Tibial nerve (tissue), 4 donors: ENCODE data around the gene RNF126. TPM values are rescaled to one million over a fixed set of nuclear protein-coding genes. Genes with fewer than 3 reads are reported as not detected.

Experiments
- DNase-seq, 2 donors: peaks; one replicate each; pipeline ENCODE4 v3.0.0-alpha.2; 2019; ENCODE audit warnings: low spot score in 2 of 2
- H3K27ac ChIP-seq, 4 donors: fragments of 200-600 bp; sonication (generic) in 3 of 4; one replicate each; pipeline ENCODE4 v1.5.1; 2017 to 2019; ENCODE audit warnings: mild to moderate bottlenecking in 1 of 4
- H3K27me3 ChIP-seq, 2 donors: fragments of 200-600 bp; sonication (generic) in 1 of 2; one replicate each; pipeline versions ENCODE4 v1.5.1 to v1.6.0; 2017 to 2019
- H3K36me3 ChIP-seq, 3 donors: fragments of 200-600 bp; sonication (generic); one replicate each; pipeline ENCODE4 v1.5.1; 2018 to 2019
- H3K4me1 ChIP-seq, 4 donors: fragments of 200-600 bp; sonication (generic) in 3 of 4; one replicate each; pipeline ENCODE4 v1.5.1; 2017 to 2019
- H3K4me3 ChIP-seq, 4 donors: fragments of 200-600 bp; sonication (generic) in 3 of 4; one replicate each; pipeline ENCODE4 v1.5.1; 2017 to 2019; ENCODE audit warnings: mild to moderate bottlenecking in 1 of 4, moderate library complexity in 1 of 4
- H3K9me3 ChIP-seq, 4 donors: fragments of 200-600 bp; sonication (generic) in 3 of 4; one replicate each; pipeline ENCODE4 v1.5.1; 2017 to 2019
- CTCF ChIP-seq, 5 experiments: fragments of 200-600 bp in 3 of 5; fragments of 450-650 bp in 2 of 5; sonication (generic) in 3 of 5; IDR thresholded peaks; one replicate each; pipeline ENCODE4 v1.5.1; 2016 to 2019; ENCODE audit warnings: antibody characterized with exemption in 5 of 5, mild to moderate bottlenecking in 3 of 5, moderate library complexity in 2 of 5
- EP300 ChIP-seq, 2 donors: sonication (generic); formaldehyde crosslinking; IDR thresholded peaks; one replicate each; pipeline ENCODE4 v1.6.1; 2017; ENCODE audit warnings: antibody characterized with exemption in 2 of 2, mild to moderate bottlenecking in 1 of 2
- POLR2A ChIP-seq, 2 donors: fragments of 450-650 bp; IDR thresholded peaks; one replicate each; pipeline ENCODE4 v1.6.1; 2017; ENCODE audit warnings: antibody characterized with exemption in 2 of 2, mild to moderate bottlenecking in 2 of 2, moderate library complexity in 2 of 2
- WGBS, 2 donors: methylation state at CpG; one replicate each; pipeline ENCODE4 v1.1.5; 2018; 5-methylcytosine and 5-hydroxymethylcytosine counted together
- total RNA-seq, 4 donors: library from RNA; depleted of rRNA; stranded (reverse); fragments of >200 nt; gene quantifications; one replicate each; pipeline ENCODE4 v1.1.0, GENCODE V29; 2016

RNF126 gene
- total RNA-seq, 4 donors from 2014 or later: 38.0 to 90.9 (median 55.3) TPM

DNA sequence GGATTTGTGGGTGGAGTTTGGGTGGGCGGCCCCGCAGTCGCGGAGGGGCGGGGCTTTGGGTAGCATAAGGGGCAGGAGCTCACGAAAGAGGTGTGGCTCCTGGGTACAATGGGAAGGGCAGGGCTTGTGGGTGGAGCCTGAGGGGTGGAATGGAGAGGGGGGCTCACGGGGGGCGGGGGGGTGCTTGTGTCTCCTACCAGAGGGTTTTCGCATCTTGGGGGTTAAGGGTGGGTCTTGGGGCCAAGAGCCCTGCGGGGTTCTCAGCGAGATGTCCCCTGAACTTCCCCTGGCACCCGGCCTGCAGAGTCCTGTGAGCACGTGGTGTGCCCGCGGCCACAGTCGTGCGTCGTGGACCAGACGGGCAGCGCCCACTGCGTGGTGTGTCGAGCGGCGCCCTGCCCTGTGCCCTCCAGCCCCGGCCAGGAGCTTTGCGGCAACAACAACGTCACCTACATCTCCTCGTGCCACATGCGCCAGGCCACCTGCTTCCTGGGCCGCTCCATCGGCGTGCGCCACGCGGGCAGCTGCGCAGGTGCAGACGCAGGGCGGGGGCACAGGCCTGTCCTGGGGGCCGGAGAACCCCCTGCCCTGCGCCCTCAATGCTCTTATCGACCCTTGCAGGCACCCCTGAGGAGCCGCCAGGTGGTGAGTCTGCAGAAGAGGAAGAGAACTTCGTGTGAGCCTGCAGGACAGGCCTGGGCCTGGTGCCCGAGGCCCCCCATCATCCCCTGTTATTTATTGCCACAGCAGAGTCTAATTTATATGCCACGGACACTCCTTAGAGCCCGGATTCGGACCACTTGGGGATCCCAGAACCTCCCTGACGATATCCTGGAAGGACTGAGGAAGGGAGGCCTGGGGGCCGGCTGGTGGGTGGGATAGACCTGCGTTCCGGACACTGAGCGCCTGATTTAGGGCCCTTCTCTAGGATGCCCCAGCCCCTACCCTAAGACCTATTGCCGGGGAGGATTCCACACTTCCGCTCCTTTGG, 18.3 kb upstream of the RNF126 start:
- Histone ChIP-seq H3K27ac (peak overlapping the region; percentile 94 to 99 (median 98)), H3K4me1 (peaks cover 0 to 48% (median 21%) of the 10 kb centered on the region in 4 donors), H3K4me3 (peak overlapping the region in 3 of 4 donors; percentile 20 to 90 (median 68)), H3K36me3 (peaks cover 0 to 20% (median 0%) of the 10 kb centered on the region in 3 donors), H3K27me3 (no peaks in the 10 kb centered on the region), H3K9me3 (no peaks in the 10 kb centered on the region)
- WGBS, 2 donors: 70 to 74% methylated on average over 35 to 46 of the region's 54 CpGs
- no peak for TF ChIP-seq CTCF (IDR thresholded peaks at IDR 0.05)
- no peak for TF ChIP-seq POLR2A (IDR thresholded peaks at IDR 0.05)
- no peak for TF ChIP-seq EP300 (IDR thresholded peaks at IDR 0.05)
- DNase-seq: peak in 1 of 2 donors; percentile 91

- Histone ChIP-seq H3K4me1 (peaks cover 0 to 50% (median 27%) of the 10 kb centered on the region in 4 donors), H3K27me3 (no peaks in the 10 kb centered on the region), H3K36me3 (peaks cover 0 to 20% (median 0%) of the 10 kb centered on the region in 3 donors), H3K27ac (peak overlapping the region; percentile 94 to 99 (median 99)), H3K9me3 (no peaks in the 10 kb centered on the region), H3K4me3 (peak overlapping the region; percentile 60 to 90 (median 74))
- peak; percentile 87 to 95 for TF ChIP-seq POLR2A (IDR thresholded peaks at IDR 0.05)
- peak; percentile 66 to 80 for TF ChIP-seq EP300 (IDR thresholded peaks at IDR 0.05)
- TF ChIP-seq CTCF (IDR thresholded peaks at IDR 0.05): peak; percentile 47 to 86 (median 71)
- WGBS, 2 donors: 0% methylated on average over 14 to 16 of the region's 70 CpGs
- peak; percentile 99 to 100 for DNase-seq
These were observed 17.4 kb upstream of the RNF126 start for GRCh38 chr19:680287-681028.

- Histone ChIP-seq H3K4me3 (peak overlapping the region; percentile 60 to 90 (median 74)), H3K27me3 (no peaks in the 10 kb centered on the region), H3K4me1 (peaks cover 0 to 53% (median 35%) of the 10 kb centered on the region in 4 donors), H3K36me3 (peaks cover 0 to 20% (median 0%) of the 10 kb centered on the region in 3 donors), H3K27ac (peak overlapping the region; percentile 94 to 99 (median 99)), H3K9me3 (no peaks in the 10 kb centered on the region)
- peak; percentile 41 to 59 for DNase-seq
- WGBS, 2 donors: 4 to 14% methylated on average over 14 to 29 of the region's 69 CpGs
- TF ChIP-seq CTCF (IDR thresholded peaks at IDR 0.05) (no peak), EP300 (IDR thresholded peaks at IDR 0.05) (peak; percentile 74 to 88), POLR2A (IDR thresholded peaks at IDR 0.05) (no peak)
These were observed 16.6 kb upstream of the RNF126 start for GRCh38 chr19:679418-680286.

DNA sequence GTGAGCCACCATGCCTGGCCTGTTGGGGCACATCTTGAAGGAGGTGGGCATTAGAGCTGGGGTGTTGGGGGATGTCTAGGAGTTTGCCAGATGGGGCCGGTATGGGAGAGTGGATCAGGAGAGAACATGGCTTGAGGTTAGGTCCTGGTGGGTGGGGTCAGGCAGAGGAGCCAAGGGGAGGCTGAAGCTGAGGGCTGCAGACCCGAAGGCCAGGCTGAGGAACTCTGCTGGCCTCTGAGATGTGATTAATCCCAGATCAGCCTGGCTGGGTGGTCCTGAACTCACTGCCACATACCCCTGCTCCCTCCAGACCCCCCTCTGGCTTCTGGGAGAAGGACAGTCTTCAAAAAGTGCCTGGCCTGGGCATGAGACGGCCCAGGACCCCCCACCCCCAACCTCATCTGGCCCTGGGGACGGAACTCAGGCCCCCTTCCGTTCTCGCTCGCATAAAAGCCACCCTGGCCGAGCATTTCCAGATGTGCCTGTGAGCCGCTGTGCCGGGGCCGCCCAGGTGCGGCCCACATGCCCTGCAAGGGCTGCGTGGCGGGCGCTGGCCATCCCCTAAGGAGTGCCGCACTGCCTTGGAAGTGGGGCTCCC, 15.9 kb upstream of the RNF126 start:
- peaks cover 0 to 20% (median 0%) of the 10 kb centered on the region in 3 donors for H3K36me3 ChIP-seq
- TF ChIP-seq EP300 (IDR thresholded peaks at IDR 0.05) (no peak), CTCF (IDR thresholded peaks at IDR 0.05) (no peak), POLR2A (IDR thresholded peaks at IDR 0.05) (no peak)
- H3K27ac ChIP-seq: peak overlapping the region; percentile 94 to 99 (median 99)
- H3K4me1 ChIP-seq: peaks cover 0 to 61% (median 42%) of the 10 kb centered on the region in 4 donors
- 74 to 82% methylated on average over 5 to 16 of the region's 16 CpGs for WGBS, 2 donors
- peak overlapping the region; percentile 60 to 90 (median 74) for H3K4me3 ChIP-seq
- DNase-seq: no peak
- H3K27me3 ChIP-seq: no peaks in the 10 kb centered on the region
- no peaks in the 10 kb centered on the region for H3K9me3 ChIP-seq
